Muscle of arm (tissue), 12 donors: ENCODE results near the gene PNKD. TPM values are rescaled to one million over a fixed set of nuclear protein-coding genes. Genes with fewer than 3 reads are reported as not detected.

ENCODE experiments used
- DNase-seq: peaks from one replicate; pipeline ENCODE4 v3.0.0-alpha.2; 2013
- polyA plus RNA-seq, 12 donors: library from polyadenylated mRNA; unstranded; fragments of 120-200 nt; gene quantifications; one replicate each; pipeline ENCODE4 v1.2.1, GENCODE V29; 2013; ENCODE audit not compliant: insufficient read length in 12 of 12

PNKD gene
- polyA plus RNA-seq, 12 donors = 38.8 to 123 (median 42.4) TPM; not detected in 1

DNA sequence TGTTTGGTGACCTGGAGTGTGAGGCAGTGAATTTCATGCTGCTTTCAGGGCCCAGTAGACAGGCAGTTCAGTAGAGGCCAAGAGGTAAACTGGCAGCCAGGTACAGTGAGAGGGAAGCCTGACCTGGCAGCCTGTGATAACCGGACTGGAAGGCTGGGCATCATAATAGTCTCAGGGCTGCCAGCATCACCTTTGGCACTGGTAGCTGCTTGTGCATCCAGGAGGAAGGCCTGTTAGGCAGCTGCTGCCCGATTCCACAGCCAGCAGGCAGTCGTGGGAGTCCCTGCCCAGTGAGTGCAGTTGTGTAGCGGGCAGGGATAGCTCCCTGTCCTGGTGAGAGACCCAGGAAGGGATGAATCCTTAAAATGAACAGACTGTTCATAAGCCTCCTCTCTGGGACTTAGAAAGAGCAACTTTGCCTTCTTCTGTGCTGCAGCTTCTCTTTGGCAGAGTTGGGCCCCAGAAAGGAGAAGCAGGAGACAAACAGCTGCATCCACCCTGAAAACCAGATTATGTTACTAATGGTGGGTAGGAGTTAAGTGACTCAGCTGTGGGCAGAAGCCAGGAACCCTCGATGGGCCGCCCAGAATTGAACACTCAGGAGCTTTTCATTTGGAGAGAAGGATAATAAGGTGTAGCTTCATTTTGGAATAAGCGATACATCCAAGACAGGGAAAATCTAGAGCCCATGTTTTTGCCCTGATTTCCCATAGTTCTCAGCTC lies 17.6 kb upstream of the PNKD start:
- no peak for DNase-seq

DNA sequence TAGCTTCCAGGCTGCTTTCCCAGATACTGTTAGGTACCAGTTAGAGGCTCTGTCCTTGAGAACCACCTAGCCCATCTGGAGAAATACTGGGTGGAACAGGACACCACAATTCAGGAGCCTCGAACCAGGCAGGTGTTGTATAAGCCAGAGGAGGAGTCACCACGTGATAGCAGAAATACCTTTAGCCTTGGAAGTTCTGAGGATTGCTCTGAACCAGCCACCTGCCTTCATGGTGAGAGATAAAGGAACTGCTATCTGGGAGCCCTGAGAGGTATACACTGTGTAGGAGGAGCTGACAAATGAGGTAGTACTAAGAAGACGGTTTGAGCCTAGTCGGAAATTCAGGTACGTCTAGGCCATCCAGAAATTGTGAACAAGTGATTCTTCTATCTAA lies 17.1 kb upstream of the PNKD start:
- DNase-seq = no peak

DNA sequence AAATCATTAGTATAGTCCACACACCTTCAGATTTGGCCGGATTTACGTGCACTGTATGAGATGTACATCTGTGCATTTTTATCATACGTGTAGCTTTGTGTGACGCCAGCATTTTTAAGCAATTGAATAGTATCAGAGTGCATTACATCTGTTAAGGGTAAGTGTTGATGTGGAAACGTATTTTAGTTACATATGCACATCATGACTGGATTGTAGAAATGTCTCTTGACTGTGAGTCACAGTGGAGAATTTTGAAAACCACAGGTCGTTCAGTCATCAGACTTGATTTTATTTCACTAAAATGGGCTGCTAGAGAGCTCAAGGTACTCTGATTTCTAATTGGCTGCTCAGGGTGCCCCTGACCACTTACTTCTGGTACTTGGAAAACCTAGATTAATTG lies 14.9 kb upstream of the PNKD start:
- no peak for DNase-seq

DNA sequence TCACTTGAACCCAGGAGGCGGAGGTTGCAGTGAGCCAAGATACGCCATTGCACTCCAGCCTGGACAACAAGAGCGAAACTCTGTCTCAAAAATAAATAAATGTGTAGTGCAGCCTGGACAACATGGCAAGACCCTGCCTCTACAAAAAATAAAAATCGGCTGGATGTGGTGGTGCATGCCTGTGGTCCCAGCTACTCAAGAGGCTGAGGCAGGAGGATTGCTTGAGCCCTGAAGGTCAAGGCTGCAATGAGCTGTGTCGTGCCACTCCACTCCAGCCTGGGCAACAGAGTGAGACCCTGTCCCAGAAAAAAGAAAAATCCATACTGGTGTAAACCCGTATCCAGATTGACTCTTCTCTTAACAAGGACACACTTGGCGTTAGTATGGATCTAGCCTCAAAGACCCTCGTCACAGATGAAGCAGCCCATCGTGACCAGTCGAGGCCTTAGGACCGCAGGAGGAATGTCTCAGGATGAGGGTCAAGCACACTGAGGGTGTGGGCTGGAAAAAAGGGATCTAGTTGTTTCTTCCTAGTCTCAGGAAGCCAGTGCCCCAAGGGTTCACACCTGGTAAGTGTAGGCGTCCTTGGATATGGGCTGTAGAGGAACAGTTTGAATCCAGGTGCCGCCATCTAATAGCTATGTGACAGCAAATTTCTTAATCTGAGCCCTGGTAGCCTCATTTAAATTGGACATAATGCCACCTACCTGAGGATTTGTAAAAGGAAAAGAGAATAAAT lies 13.5 kb upstream of the PNKD start:
- DNase-seq = no peak

DNA sequence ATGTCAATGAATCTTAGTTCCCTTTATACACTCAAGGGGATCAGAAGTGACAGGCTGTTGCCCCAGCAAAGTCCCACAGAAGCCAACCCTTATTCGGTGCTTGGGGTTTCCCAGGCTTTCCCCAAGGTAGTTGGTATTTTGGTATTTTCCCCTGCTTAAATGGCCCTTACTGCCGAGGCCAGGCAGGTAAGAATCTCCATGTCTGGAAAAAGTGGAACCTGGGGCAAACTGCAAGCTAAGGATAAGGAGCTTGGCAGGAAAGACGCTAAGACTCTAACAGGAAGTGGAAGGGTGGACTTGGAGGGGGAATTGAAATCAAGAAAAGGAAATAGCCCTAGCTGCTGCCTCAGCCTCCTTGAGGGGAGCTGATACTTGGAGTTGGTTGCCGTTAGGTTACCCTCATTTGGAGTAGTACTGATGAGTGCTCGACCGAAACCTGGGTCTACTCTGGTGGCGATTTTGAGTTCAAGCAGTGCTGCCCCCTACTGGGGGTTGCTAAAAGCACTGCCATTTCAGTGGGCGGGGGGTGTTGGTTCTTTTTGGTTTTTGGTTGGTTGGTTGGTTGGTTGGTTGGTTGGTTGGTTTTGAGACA lies 12.8 kb upstream of the PNKD start:
- DNase-seq = no peak

DNA sequence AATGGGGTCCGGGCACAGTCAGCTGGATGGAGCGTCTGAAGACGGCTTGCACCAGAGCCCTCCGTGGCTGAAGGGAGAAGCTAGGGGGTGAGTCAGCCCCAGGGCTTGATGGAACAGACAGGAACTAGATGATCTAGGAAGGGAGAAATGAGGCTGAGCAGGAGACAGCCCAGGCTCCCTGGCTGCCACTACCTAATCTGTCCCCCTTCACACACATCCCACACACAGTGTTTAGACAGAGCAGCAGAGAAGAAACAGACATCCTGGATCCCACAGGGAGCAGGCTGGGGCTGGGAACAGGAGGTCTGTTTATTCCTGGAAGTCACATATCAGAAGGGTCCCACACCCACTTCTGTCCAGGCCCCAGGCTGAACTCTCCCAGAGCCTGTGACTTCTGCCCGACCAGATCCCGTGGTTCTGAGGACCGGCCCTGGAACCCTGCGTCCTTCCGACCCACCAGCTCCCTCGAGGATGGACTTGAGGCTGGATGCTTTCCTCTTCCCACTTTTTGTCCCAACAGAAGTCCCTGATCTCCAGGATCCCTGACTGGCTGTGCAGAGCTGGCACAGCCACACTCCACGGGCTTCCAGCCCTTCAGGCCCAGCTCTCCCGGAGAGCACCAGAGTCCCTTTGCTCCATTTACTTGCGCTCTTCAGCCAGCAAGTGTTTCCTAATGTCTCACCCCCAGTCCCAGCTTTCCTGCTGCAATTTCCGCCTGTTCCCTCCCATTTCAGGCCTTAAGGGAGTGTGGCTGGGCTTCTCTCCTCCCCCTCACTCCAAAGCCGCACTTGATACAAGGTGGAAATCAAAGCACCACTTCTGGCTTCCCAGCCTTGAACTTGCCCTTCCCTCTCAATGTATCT lies 11.0 kb upstream of the PNKD start:
- no peak for DNase-seq

DNA sequence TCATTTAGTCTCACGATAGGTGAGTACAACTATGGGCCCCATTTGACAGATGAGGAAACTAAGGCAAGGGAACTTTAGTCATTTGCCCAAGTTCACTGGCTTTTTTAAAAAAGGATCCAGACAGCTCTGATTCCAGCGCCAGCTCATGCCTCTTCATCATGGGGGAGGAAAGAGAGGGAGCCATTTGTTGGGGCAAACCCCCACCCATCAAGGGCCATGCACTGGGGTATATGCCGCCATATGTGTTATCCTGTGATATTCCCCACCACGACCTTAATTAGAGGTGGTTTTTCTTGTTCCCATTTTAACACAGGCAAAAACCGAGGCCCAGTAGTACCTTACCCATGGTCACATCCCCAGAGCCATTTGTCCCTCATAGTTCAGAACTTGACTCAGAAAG lies 10.2 kb upstream of the PNKD start:
- no peak for DNase-seq

DNA sequence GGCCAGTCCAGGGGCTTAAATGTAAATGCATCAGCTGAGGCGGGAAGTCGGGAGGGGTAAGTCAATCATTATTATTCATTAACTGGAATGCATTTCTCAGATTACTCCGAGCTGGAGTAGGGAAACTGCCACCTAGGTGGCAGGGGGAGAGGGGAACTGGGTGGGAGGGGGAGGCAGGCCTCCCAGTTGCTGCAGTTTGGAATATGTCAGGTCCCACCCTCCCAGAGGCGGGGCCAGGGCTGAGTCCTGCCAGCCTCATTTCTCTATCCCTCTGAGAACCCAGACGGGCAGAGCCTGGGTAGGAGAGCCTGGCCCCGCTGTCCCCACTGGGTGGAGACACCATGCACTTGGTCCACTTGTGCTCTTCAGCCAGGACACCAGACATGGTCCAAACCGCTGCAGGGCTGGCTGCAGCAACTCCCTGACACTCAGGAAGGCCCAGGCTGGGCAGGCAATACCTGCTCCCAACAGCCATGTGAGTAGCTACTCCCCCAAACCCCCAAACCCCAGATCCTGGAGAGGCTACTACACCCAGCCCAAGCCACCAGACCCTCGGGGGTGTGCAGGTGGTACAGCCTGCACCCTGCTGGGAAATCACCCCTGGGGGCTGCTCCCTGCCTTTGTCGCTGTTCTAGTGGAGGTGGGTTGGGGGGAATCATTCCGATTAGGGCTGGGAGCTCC lies 9.4 kb upstream of the PNKD start, which contains the start of gene GPBAR1:
TSS of gene GPBAR1 (plus strand) at position 274 of the 681 bp plus-strand sequence. CDS start 1,710 bp downstream, outside the sequence.
- no peak for DNase-seq

DNA sequence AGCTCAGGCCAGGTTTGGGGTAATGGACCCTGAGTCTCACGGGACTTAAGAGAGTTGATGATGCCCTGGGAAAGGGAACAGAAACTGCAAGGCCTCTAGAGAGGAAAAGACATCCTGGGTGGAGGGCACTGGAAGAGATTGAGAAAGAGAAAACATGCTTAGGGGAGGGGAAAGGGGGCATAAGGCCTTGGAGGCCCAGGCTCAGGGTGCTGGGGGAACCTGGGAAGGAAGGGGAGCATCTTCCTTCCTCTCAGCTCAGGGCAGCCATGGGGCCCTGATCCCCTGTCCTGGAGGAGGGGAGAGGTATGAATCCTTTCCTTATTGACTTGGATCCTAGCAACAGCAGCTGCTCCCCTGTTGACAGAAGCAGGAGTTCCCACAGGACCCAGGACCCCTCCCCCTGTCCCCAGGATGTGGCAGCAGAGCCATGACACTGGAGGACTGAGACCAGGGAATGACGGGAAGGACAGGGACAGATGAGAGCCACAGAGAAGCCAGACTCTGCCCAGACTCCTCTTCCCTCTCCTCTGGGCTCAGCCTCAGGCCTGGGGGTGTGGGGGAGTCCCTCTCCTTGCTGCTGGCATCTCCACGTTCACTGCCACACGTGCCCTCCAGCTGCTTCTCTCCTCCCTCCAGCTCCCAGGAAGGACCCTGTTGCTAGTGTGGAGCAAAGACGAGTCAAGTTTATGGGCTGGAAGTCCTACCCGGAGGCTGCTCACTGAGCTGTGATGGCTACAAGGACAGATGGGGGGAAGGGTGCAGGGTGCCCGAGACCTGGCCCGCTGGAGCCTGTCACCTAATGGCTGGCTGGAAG lies 8.7 kb upstream of the PNKD start:
- DNase-seq = no peak

DNA sequence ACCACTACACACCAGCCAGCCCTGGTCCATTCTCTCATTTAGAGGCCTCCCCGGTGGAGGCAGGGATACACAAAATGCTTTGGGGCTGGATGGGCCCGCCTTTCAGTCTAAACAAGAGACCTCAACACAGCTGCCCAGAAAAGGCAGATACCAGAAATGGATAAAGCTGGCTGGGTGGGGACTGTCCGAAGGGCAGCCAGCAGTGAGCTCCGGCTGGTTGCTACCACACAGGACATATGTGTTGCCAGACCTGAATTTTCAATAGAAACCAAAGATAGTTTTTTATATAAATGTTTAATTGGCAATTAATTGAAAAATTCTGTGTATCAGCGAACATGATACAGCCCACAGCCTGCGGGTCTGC lies 8.1 kb upstream of the PNKD start:
- no peak for DNase-seq

DNA sequence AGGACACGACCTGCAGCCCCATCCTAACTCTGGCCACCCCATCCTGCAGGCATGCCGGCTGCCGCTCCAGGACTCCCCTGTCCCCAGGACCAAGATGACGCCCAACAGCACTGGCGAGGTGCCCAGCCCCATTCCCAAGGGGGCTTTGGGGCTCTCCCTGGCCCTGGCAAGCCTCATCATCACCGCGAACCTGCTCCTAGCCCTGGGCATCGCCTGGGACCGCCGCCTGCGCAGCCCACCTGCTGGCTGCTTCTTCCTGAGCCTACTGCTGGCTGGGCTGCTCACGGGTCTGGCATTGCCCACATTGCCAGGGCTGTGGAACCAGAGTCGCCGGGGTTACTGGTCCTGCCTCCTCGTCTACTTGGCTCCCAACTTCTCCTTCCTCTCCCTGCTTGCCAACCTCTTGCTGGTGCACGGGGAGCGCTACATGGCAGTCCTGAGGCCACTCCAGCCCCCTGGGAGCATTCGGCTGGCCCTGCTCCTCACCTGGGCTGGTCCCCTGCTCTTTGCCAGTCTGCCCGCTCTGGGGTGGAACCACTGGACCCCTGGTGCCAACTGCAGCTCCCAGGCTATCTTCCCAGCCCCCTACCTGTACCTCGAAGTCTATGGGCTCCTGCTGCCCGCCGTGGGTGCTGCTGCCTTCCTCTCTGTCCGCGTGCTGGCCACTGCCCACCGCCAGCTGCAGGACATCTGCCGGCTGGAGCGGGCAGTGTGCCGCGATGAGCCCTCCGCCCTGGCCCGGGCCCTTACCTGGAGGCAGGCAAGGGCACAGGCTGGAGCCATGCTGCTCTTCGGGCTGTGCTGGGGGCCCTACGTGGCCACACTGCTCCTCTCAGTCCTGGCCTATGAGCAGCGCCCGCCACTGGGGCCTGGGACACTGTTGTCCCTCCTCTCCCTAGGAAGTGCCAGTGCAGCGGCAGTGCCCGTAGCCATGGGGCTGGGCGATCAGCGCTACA lies 7.4 kb upstream of the PNKD start:
- no peak for DNase-seq

DNA sequence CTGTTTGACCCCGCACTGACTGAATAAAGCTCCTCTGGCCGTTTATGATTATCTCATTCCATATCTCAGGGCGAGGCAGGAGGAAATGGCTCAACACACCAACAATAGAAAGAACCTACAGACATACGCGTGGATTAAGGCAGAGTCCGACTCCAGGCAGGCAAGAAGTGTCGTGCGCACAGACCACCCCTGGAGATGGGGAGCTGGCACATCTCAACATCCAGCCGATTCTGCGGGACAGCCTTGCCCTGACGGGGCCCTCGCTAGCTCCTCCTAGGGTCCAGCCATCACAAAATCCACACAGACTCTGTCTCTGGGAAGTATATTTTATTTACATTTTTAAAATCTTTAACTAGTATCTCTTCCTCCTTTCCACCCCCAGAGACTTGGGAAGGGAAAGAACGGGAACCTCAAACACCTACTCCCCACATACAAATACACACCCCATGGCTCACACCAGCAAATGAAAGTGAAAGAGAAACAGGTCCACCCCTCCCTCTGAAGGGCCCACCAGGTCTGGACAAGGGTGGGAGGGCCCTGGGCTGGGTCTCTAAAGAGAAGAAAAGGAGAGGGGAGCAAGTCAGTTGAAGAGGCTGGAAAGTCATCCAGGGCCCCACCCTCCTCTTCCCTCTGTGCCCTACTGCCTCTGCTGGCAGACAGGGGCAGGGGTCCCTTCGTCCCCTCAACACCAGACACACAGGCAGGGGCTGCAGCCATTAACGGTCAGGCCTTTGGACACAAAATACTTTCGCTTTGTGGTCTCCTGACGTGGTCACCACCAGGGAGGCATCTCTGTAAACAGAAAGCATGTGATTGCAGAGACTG lies 6.3 kb upstream of the PNKD start:
- DNase-seq = no peak

DNA sequence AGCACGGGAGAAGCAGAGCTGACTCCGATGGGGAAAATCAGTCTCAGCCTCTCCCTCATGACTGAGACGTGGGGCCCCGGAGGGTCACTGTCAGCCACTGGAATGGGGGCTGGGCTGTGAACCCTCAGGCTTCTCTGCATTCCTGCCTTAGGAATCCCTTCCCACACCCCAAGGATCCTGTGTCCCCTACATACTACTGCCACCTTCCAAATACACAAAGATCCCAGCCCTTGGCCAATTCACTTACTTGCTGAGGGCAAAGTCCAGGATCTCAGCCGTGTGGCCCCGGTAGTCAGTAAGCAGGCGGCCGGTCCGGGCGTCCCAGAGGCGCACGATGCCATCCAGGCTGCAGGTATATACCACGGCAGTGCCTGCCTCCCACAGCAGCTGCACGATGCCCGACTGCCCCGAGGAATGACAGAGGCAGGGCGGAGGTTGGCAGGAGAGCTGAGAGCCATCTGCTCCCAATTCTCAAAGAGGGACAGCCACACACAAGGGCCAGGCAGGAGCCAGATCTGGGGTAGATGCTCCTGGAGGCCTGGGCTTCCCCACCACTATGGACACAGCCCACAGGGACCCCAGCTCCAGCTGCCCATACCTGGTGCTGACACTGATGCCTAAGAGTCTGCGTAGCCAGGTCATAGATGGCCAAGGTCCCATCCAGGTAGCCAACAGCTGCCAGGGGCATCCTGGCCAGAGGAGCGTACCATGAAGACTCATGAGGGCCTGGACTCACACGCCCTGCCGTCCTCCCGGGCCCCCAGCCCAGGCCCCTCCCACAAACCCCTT lies 5.4 kb upstream of the PNKD start:
- DNase-seq = no peak

DNA sequence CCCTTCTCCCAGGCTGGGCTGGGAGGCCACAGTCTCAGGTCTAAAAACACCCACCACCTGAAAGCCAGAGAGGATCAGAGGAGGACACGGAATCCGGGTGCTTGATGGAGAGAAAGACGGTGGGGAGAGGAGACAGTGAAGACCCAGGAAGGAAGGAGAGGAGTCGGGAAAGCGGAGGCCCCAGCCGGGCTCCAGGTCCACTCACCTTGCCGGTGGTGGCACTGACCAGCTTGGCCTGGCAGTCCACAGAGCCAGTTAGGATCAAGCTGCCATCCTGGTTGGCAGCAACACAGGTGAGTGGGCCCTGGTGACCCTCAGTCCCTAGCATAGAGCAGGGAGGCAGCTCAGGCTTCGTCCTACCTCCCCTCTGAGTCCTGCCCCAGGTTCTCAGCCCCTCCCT lies 4.7 kb upstream of the PNKD start:
- no peak for DNase-seq

DNA sequence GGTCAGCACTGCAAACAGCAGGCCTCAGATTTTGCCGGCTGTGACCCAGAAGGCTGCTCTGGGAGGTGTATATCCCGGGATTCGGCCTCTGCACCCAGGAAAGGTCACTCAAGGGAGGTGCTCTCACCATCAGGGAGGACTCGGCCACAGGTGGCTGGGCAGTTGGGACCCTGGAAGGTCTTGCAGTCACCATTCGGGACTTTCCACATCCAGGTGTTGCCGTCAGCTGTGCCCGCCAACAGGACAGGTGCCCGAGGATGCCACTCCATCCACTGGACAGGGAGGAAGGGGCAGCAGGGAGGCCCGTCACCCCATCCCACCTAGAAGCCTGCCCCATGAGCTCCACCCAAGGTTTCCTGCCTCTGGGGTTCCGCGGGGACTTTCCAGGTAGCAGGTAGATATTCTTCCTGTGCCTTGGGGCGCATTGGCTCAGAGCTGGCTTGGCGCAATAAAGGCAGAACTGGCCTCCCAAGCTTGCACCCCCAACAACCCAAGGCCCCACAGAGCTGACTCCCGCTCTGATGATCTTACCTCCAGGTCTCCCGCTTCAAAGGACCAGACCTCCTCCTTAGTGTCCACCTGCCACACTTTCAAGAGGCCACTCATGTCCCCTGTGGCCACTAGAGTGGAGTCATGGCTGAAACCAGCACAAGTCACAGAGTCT lies 3.9 kb upstream of the PNKD start:
- DNase-seq = no peak

DNA sequence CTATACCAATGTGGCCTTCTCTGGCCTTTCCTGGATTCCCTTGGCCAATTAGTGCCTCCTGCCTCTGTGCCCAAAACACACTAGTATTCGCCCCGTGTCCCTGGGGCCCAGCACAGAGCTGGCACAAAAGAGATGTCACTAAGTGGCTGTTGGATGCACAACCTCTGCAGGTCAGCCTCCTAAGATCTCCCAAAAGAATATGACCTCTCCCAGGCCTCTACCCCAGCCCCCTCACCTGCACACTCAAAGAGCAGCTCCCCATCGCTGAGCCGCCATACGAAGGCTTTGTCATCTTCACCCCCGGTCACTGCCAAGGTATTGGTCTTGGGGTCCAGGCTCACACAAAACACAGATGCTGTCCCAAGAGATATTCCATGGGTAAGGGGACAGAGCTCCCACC lies 3.1 kb upstream of the PNKD start:
- DNase-seq = no peak
